ENCODE measurements around the gene ZNF467. TPM values are rescaled to one million over a fixed set of nuclear protein-coding genes. Genes with fewer than 3 reads are reported as not detected.

The ZNF467 gene
- total RNA-seq, 1 experiment from 2014 or later, result 11.3 TPM

GRCh38 chr7:149765399-149766121, 7.8 kb downstream of the ZNF467 start:
- POLR2A ChIA-PET, result no interaction called here
- H3K27ac ChIP-seq (ENCODE audit: low read depth, low read length), result no peak overlapping the region
- H3K9me3 ChIP-seq (ENCODE audit: control insufficient read depth in 1 of 2, insufficient read depth in 1 of 2, low read depth in 1 of 2, low read length in 2 of 2), result no peaks in the 10 kb centered on the region
- BruUV-seq (replicated peaks), result no TSS peak
- ATAC-seq (no peak), DNase-seq (ENCODE audit: low read depth, low spot score) (no peak)
- H3K9me2 ChIP-seq (ENCODE audit: insufficient read depth), result no peaks in the 10 kb centered on the region
- CTCF ChIA-PET, result no interaction called here
- H3K27me3 ChIP-seq (ENCODE audit: insufficient read depth, low read length), result no peaks in the 10 kb centered on the region
- H3K79me2 ChIP-seq (ENCODE audit: insufficient read depth, low read length), result no peaks in the 10 kb centered on the region
- H2AFZ ChIP-seq (ENCODE audit: low read depth, low read length, poor library complexity, severe bottlenecking), result no peak overlapping the region
- TF ChIP-seq ATF3 (IDR thresholded peaks at IDR 0.05), result no peak
- TF ChIP-seq MAX (IDR thresholded peaks at IDR 0.05), result no peak
- no peak for TF ChIP-seq CBX3 (IDR thresholded peaks at IDR 0.05; ENCODE audit: low read depth)
- no peak for TF ChIP-seq ELF1 (IDR thresholded peaks at IDR 0.05; ENCODE audit: borderline replicate concordance, low read depth)
- no peak for TF ChIP-seq SP1 (IDR thresholded peaks at IDR 0.05; ENCODE audit: low read depth)
- no peak for TF ChIP-seq EZH2phosphoT487 (IDR thresholded peaks at IDR 0.05; ENCODE audit: borderline replicate concordance)
- no peak for TF ChIP-seq SIN3A (IDR thresholded peaks at IDR 0.05; ENCODE audit: low read depth)
- no peak for TF ChIP-seq SRF (IDR thresholded peaks at IDR 0.05; ENCODE audit: low read depth)
- TF ChIP-seq EGR1 (IDR thresholded peaks at IDR 0.05; ENCODE audit: low read depth), result no peak
- TF ChIP-seq JUND (IDR thresholded peaks at IDR 0.05), result no peak
- no peak for TF ChIP-seq FOSL1 (IDR thresholded peaks at IDR 0.05; ENCODE audit: low read depth)
- H3K9ac ChIP-seq (ENCODE audit: low read length), result no peak overlapping the region
- RAD21 ChIA-PET (ENCODE audit: low non-redundant PET in 1 of 2, low total read pairs in 2 of 2, uncharacterized antibody in 2 of 2, unreplicated experiment in 2 of 2), result no interaction called here
- no peaks in the 10 kb centered on the region for H3K4me1 ChIP-seq (ENCODE audit: control insufficient read depth in 1 of 2, insufficient read depth in 2 of 2, low read length in 2 of 2)
- no peak overlapping the region for H3K4me2 ChIP-seq (ENCODE audit: low read length)
- H3K36me3 ChIP-seq (ENCODE audit: control insufficient read depth in 1 of 2, insufficient read depth in 2 of 2, low read length in 2 of 2), result no peaks in the 10 kb centered on the region
- H4K20me1 ChIP-seq (ENCODE audit: insufficient read depth), result no peaks in the 10 kb centered on the region
- intact Hi-C loops (cut with micrococcal nuclease), result no loop called here
- no peak overlapping the region for H3K4me3 ChIP-seq (replicated peaks in 1 of 2; ENCODE audit: low read depth in 1 of 2, low read length in 2 of 2)

Data from HCT116 (cell line).